Measurements from ENCODE around the gene DCDC2B. TPM values are rescaled to one million over a fixed set of nuclear protein-coding genes. Genes with fewer than 3 reads are reported as not detected.

The DCDC2B gene
- total RNA-seq, 1 experiment from 2014 or later = not detected

- Histone ChIP-seq H2BK15ac (ENCODE audit: low read depth, low read length) (no peak overlapping the region), H3K56ac (ENCODE audit: insufficient read length, low read depth, low read length) (no peak overlapping the region), H4K5ac (ENCODE audit: insufficient read length, low read depth, low read length) (no peak overlapping the region), H3K4ac (ENCODE audit: low read depth, low read length) (no peak overlapping the region), H2AFZ (ENCODE audit: low read length) (no peak overlapping the region), H3K14ac (ENCODE audit: insufficient read depth, low read length) (no peak overlapping the region), H4K8ac (replicated peaks; ENCODE audit: insufficient read length, low read depth, low read length) (no peak overlapping the region), H2BK5ac (ENCODE audit: insufficient read length, low read length) (no peak overlapping the region), H3T11ph (ENCODE audit: low read length) (no peak overlapping the region), H3K79me2 (ENCODE audit: insufficient read depth, low read length) (peaks cover 3% of the 10 kb centered on the region; the same call in 1 of the 2 replicates), H3K4me1 (ENCODE audit: insufficient read depth, low read length) (peaks cover 7% of the 10 kb centered on the region; the same call in 1 of the 2 replicates), H3K9ac (ENCODE audit: extremely low read depth, insufficient read length, low read length) (peak overlapping the region; percentile 35), H3K79me1 (ENCODE audit: insufficient read depth, low read depth, low read length, poor library complexity, severe bottlenecking) (no peaks in the 10 kb centered on the region), H4K20me1 (ENCODE audit: control insufficient read depth, insufficient read depth, insufficient read length) (no peaks in the 10 kb centered on the region), H3K27me3 (ENCODE audit: insufficient read depth, low read length) (no peaks in the 10 kb centered on the region), H3K18ac (ENCODE audit: insufficient read length, low read depth, low read length) (no peak overlapping the region), H2BK120ac (ENCODE audit: low read depth, low read length, poor library complexity, severe bottlenecking) (no peak overlapping the region), H3K9me3 (ENCODE audit: control insufficient read depth, low read depth, low read length) (no peaks in the 10 kb centered on the region), H4K91ac (ENCODE audit: insufficient read length, low read depth, low read length) (no peak overlapping the region), H2AK5ac (ENCODE audit: insufficient read length, low read length) (no peak overlapping the region), H2BK20ac (ENCODE audit: low read depth, low read length, poor library complexity, severe bottlenecking) (no peak overlapping the region), H3K27ac (ENCODE audit: insufficient read length, low read depth, low read length) (no peak overlapping the region), H3K23me2 (ENCODE audit: insufficient read length, low read depth, low read length, poor library complexity, severe bottlenecking) (peaks cover 7% of the 10 kb centered on the region), H2BK12ac (ENCODE audit: insufficient read length, low read depth, low read length) (no peak overlapping the region), H3K23ac (ENCODE audit: insufficient read length, low read depth, low read length) (no peak overlapping the region), H3K4me2 (ENCODE audit: insufficient read depth, insufficient read length, low read length) (peak overlapping the region; percentile 79)
- H3K27ac Mint-ChIP-seq = peak overlapping the region; percentile 83 to 99 (median 93); a peak in 6 of 7 replicates
- no peaks in the 10 kb centered on the region for H3K9me3 Mint-ChIP-seq
- no peak for DNase-seq
- H3K27me3 Mint-ChIP-seq (ENCODE audit: low read depth) = no peaks in the 10 kb centered on the region
- H3K4me3 Mint-ChIP-seq = peak overlapping the region; percentile 98
- no peak for TF ChIP-seq CTCF (conservative IDR thresholded peaks at IDR 0.05)
- H3K36me3 Mint-ChIP-seq (ENCODE audit: insufficient read depth in 1 of 3, low read depth in 3 of 3) = peaks cover 21 to 45% (median 37%) of the 10 kb centered on the region in 3 experiments
- WGBS (ENCODE audit: extremely low coverage, insufficient read length, low lambda C conversion rate) = no CpG with 5 or more reads among the region's 4 CpGs
- peaks cover 17 to 25% of the 10 kb centered on the region in 2 experiments for H3K4me1 Mint-ChIP-seq
These were observed 12.1 kb downstream of the DCDC2B start for GRCh38 chr1:32220746-32221580.
